Stimulated activated CD8-positive, alpha-beta memory T cell treated with anti-CD3 and anti-CD28 coated beads, Interleukin-15, amount 100 ng/mL, for 48 hours (primary cell): ENCODE data around the gene KLHL7.
"Not testable (repeated sequence)": the region's sequence is repeated elsewhere in the genome, so short reads cannot be mapped to it uniquely, and the experiment has no call there.

Experiments
- DNase-seq, 2 donors: peaks; one replicate each; pipeline ENCODE4 v3.0.0-alpha.2; 2020; ENCODE audit warnings: low read depth in 2 of 2

KLHL7 gene

DNA sequence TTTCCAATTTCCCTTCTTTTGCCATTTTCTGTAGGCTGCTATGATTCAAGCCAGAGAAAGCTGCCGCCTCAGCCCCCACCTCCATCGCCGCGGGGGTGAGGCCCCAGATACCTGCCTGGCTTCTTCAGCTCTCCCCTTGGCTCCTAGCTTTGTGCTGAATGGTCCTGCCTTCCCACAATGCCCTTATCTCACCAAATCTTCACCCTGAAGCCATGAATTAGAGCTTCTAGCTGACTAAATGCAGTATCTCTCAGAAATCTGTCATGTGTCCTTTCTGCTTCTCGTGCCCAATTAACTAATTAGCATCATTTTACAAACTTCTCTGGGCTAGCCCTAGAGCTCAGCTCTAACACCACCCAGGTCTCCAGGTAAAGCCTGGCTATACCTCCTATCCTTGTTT, 108.8 kb downstream of the KLHL7 start:
- DNase-seq = no peak

DNA sequence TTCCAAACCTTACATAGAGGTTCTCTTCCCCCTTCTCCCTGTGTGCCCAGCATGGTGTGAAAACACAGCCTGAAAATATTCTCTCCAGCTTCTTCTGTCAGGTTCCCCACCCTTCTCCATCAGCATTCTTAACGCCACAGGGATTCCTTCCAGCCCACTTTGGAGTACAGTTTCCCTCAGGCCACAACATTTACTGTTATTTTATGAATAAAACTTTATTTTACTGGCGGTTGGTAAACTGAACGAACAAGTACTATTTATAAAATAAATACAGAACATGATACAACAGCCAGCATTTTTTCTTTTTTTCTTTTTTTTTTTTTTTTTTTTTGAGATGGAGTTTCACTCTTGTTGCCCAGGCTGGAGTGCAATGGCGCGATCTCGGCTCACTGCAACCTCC, 109.4 kb downstream of the KLHL7 start:
- DNase-seq = no peak

DNA sequence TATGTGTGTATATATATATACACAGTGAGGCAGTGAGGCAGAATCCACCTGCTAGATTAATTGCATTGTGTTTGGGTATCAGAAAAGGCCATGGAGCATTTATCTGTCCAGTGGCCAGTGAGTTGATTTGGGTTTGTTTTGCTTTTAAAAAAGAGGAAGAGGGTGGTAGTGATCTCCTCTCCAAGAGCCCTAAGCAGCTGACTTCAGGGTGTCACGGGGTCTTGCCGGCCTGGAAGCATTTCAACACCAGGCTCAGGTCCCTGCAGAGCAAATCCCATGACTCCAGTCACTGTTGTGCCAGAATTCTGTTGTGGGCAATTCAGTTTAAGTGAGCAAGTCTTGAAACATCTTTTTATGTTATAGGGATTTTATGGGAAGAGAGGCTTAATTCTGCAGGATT, 110.4 kb downstream of the KLHL7 start:
- no peak for DNase-seq

DNA sequence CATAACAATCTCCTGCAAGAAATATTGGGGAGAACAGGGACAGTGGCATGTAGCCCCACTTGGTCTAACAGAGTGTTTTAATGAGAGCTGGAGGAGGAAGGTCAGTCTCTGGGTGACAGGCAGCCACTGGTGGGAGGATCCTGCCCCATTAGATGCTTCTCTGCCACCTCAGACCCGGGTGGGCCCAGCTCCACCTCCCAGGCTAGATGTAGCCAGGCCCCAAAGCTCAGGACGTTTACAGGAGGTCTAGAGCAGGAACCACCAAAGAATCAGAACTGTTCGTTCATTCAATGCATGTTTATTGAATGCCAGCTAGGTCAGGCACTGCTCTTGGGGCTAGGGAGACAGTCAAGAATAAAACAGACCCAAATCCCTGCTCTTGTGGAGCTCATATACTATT, 112.6 kb downstream of the KLHL7 start:
- DNase-seq = no peak

DNA sequence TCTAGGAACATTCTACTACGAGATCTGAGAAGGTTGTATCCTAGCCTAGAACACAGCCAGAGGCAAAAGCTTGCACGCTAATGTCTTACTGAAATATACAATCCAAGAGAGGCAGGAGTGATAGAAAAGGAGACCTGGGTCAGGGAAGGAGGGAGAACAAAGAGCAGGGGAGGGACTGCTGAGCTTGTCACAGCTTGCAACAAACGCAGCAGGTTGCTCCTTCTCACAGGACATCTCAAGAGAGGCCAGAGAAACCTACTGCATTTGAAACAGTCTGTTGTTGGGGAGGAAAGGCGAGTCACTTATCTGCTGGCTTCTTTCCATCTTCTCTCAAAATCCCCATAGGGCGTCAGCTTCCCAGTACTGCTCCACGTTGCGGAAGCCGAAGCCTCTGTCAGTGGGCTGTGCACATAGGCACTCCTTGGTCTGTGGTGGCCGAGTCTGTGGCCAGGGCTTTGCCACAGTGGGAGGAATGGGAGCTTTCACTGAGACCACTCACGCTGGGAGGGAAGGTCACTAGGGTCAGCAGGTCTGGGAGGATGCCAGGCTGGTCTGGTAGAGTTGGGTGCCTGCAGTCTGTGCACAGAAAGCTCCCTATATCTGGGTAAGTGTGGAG, 115.2 kb downstream of the KLHL7 start:
- no peak for DNase-seq

DNA sequence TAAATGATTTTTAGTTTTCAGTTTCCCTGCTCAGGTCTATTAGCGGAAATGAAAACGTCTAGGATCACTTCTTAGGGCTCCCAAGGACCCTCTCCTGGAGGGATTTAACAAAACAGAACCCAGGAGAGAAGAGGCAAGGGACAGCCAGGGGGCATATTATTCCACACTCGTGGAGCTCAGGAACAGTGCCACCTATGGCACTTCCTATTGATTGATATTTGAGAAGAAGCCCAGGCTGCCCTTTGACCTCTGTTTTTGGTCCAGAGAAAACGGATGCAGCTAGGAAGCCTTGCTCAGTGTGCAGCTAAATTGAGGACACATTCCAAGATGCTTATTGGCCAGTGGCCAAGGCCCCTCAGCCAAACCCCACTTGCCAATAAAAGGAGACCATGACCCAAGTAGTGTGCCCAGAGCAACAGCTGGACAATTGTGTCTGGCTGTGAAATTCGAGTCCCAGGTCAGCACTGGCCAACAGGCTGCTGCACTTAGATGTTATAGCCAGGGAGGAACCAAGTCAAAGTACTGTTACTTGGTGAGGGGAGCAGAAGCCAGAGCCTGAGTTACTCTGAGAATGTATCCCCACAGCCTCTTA, 117.0 kb downstream of the KLHL7 start:
- DNase-seq = no peak

DNA sequence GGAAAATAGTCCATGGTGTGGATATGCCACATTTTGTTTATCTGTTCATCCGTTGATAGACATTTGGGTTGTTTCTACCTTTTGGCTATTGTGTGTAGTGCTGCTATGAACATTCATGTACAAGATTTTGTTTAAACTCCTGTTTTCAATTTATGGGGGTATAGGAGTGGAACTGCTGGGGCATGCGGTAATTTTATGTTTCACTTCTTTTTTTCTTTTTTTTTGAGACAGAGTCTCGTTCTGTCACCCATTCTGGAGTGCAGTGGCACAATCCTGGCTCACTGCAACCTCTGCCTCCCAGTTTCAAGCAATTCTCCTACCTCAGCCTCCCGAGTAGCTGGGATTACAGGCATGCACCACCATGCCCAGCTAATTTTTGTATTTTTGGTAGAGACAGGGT, 118.8 kb downstream of the KLHL7 start:
- not testable (repeated sequence) for DNase-seq

DNA sequence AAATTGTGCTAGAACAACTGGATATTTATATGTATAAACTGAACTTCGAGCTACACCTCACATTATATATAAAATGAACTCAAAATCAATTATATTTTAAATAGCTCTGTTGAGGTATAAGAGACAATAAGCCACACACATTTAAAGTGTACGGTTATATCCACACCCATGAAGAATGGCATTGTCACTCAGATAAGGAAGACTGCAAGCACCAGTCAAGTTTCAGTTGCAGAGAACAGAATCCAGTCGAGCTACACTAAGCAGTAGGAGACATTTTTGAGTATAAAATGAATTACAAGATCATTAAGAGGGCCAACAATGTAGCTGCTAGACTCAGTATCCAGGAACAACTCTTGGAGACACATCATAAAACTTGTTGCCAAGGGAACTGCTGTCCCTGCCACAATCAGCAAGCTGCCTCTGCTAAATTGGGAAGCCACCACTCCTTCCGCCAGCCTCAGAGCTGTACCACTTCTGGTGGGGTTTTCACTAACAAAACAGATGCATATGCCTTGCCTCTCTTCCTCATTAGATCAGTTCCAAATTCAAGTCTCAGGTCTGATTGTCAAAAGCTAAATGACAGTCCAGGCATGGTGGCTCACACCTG, 121.4 kb downstream of the KLHL7 start:
- no peak for DNase-seq
